PC-3 (cell line): ENCODE data around the gene DNM3. TPM values are rescaled to one million over a fixed set of nuclear protein-coding genes. Genes with fewer than 3 reads are reported as not detected.

Source experiments
- ATAC-seq: fragments of 200-7000 bp; cut with Tn5 transposase; 2 replicates; pipeline ENCODE4 v1.9.1; 2020; ENCODE audit warnings: mild to moderate bottlenecking, moderate library complexity
- BruUV-seq: library from RNA; stranded (reverse); fragments of 400-500 nt; replicated peaks from 2 replicates; lab custom pipeline; 2021; lab: Mats Ljungman, UMichigan
- CTCF ChIA-PET: fragments of 300-600 bp; sonication (Branson Sonifier 250); formaldehyde crosslinking; loops from one replicate; lab custom pipeline; 2022; ENCODE audit warnings: antibody characterized with exemption; lab: Charles Lee
- POLR2A ChIA-PET: fragments of 300-600 bp; sonication (Branson Sonifier 250); formaldehyde crosslinking; loops from one replicate; lab custom pipeline; 2022; ENCODE audit warnings: antibody characterized with exemption; ENCODE audit not compliant: unreplicated experiment; lab: Charles Lee
- DNase-seq: peaks from one replicate; pipeline ENCODE4 v3.0.0-alpha.2; 2015
- H2AFZ ChIP-seq: fragments of 300-600 bp; sonication (generic); 2 replicates; pipeline ENCODE4 v1.6.0; 2016; ENCODE audit warnings: antibody characterized with exemption, low read length
- H3F3A ChIP-seq: fragments of 300-600 bp; sonication (generic); one replicate; pipeline ENCODE4 v1.6.0; 2017; ENCODE audit warnings: antibody characterized with exemption, low read length, control low read depth, mild to moderate bottlenecking; ENCODE audit not compliant: unreplicated experiment
- H3K27ac ChIP-seq: fragments of 300-600 bp; sonication (generic); 2 replicates; pipeline ENCODE4 v1.5.1; 2016; ENCODE audit warnings: mild to moderate bottlenecking, low read length
- H3K27me3 ChIP-seq: fragments of 300-600 bp; sonication (generic); 2 replicates; pipeline ENCODE4 v1.6.1; 2016; ENCODE audit warnings: low read length, mixed read lengths
- H3K36me3 ChIP-seq: fragments of 300-600 bp; sonication (generic); 2 replicates; pipeline ENCODE4 v1.6.1; 2016; ENCODE audit warnings: low read depth, mixed run types, low read length, mixed read lengths
- H3K4me1 ChIP-seq: fragments of 300-600 bp; sonication (generic); 2 replicates; pipeline ENCODE4 v1.5.1; 2016; ENCODE audit warnings: low read length; ENCODE audit not compliant: insufficient read depth
- H3K4me2 ChIP-seq: fragments of 300-600 bp; sonication (generic); 2 replicates; pipeline ENCODE4 v1.6.0; 2016; ENCODE audit warnings: low read length
- H3K4me3 ChIP-seq: fragments of 300-600 bp; sonication (generic); 2 replicates; pipeline ENCODE4 v1.5.1; 2016; ENCODE audit warnings: mild to moderate bottlenecking, low read length, mixed read lengths
- H3K79me2 ChIP-seq: fragments of 300-600 bp; sonication (generic); 2 replicates; pipeline ENCODE4 v1.6.1; 2017; ENCODE audit warnings: low read length, mixed read lengths
- H3K9ac ChIP-seq: fragments of 300-600 bp; sonication (generic); 2 replicates; pipeline ENCODE4 v1.6.0; 2016; ENCODE audit warnings: mild to moderate bottlenecking, low read length
- H3K9me2 ChIP-seq: fragments of 300-600 bp; sonication (generic); replicated peaks from 2 replicates; pipeline ENCODE4 v1.6.1; 2016; ENCODE audit warnings: mixed run types, low read length, mixed read lengths
- H3K9me3 ChIP-seq: fragments of 300-600 bp; sonication (generic); 2 replicates; pipeline ENCODE4 v1.6.1; 2016; ENCODE audit warnings: low read length, mixed read lengths
- H4K20me1 ChIP-seq: fragments of 300-600 bp; sonication (generic); 2 replicates; pipeline ENCODE4 v1.6.1; 2016; ENCODE audit warnings: low read length, mixed read lengths
- CTCF ChIP-seq: fragments of 300-600 bp; sonication (generic); conservative IDR thresholded peaks from 2 replicates; pipeline ENCODE4 v1.5.1; 2017; ENCODE audit warnings: antibody characterized with exemption, low read depth, mild to moderate bottlenecking, low read length
- EZH2 ChIP-seq: fragments of 300-600 bp; sonication (generic); IDR thresholded peaks from one replicate; pipeline ENCODE4 v1.6.1; 2017; ENCODE audit warnings: antibody characterized with exemption, mild to moderate bottlenecking, low read length; ENCODE audit not compliant: unreplicated experiment
- EZH2phosphoT487 ChIP-seq: fragments of 300-600 bp; sonication (generic); IDR thresholded peaks from 2 replicates; pipeline ENCODE4 v1.6.1; 2018; ENCODE audit warnings: mild to moderate bottlenecking, antibody characterized with exemption, low read length, borderline replicate concordance
- intact Hi-C: fragments of 100-400 bp; cut with micrococcal nuclease; formaldehyde crosslinking; loops from 2 replicates; pipeline ENCODE4 v1.9.0; 2023
- total RNA-seq: library from RNA; depleted of rRNA; stranded (reverse); fragments of >200 nt; gene quantifications from 2 replicates; pipeline ENCODE4 v1.2.3, GENCODE V29; 2014

Gene DNM3
- total RNA-seq, 1 experiment from 2014 or later = 0.98 TPM

GRCh38 chr1:172146141-172146850 is 305.0 kb downstream of the DNM3 start:
- ATAC-seq (peak; percentile 48), DNase-seq (peak; percentile 85)
- no peaks in the 10 kb centered on the region for H3K79me2 ChIP-seq
- peak overlapping the region; percentile 13; the same call in 1 of the 2 replicates for H3K4me2 ChIP-seq
- TF ChIP-seq EZH2 = no peak
- TF ChIP-seq EZH2phosphoT487 = no peak
- TF ChIP-seq CTCF = no peak
- no peak overlapping the region for H3K9ac ChIP-seq
- BruUV-seq = no TSS peak
- H3K36me3 ChIP-seq = no peaks in the 10 kb centered on the region
- peaks cover 36% of the 10 kb centered on the region for H3K4me1 ChIP-seq
- peak overlapping the region; percentile 9 for H3K27ac ChIP-seq
- H4K20me1 ChIP-seq = no peaks in the 10 kb centered on the region
- ChIA-PET POLR2A (no interaction called here), CTCF (interaction anchor here (0.5 kb wide), 1 partner anchor 364 kb away, joined by 3 read pairs; no protein-coding TSS in a partner anchor)
- peaks cover 6% of the 10 kb centered on the region for H3F3A ChIP-seq
- intact Hi-C loops = loop anchor here (2.0 to 10.0 kb wide), 4 partner anchors 55 to 389 kb away; partner anchors contain the start of gene SUCO
- H3K9me2 ChIP-seq = no peaks in the 10 kb centered on the region
- H2AFZ ChIP-seq = no peak overlapping the region
- H3K9me3 ChIP-seq = no peaks in the 10 kb centered on the region
- no peak overlapping the region for H3K4me3 ChIP-seq
- H3K27me3 ChIP-seq = no peaks in the 10 kb centered on the region

GRCh38 chr1:172147541-172147940 is 306.2 kb downstream of the DNM3 start:
- CTCF ChIA-PET = interaction anchor here (0.8 to 0.9 kb wide), 2 partner anchors 145 to 252 kb away, joined by 6 read pairs; no protein-coding TSS in a partner anchor
- no peak overlapping the region for H3K4me3 ChIP-seq
- H3K27ac ChIP-seq = peak overlapping the region; percentile 28

More at GRCh38 chr1:172147541-172147940, 306.2 kb downstream of the DNM3 start:
- POLR2A ChIA-PET = interaction anchor here (1.2 kb wide), 1 partner anchor 252 kb away, joined by 7 read pairs; no protein-coding TSS in a partner anchor
- no TSS peak for BruUV-seq
- H3K9ac ChIP-seq = no peak overlapping the region
- no peaks in the 10 kb centered on the region for H3K36me3 ChIP-seq
- no peaks in the 10 kb centered on the region for H3K9me3 ChIP-seq
- peak overlapping the region; percentile 13 for H3K4me2 ChIP-seq
- peaks cover 36% of the 10 kb centered on the region for H3K4me1 ChIP-seq
- ATAC-seq (peak; percentile 76), DNase-seq (peak; percentile 79)
- no peak for TF ChIP-seq EZH2phosphoT487
- no peak for TF ChIP-seq CTCF
- no peak for TF ChIP-seq EZH2
- H3K27me3 ChIP-seq = no peaks in the 10 kb centered on the region
- H2AFZ ChIP-seq = no peak overlapping the region
- no peaks in the 10 kb centered on the region for H3K9me2 ChIP-seq
- H4K20me1 ChIP-seq = no peaks in the 10 kb centered on the region
- intact Hi-C loops = loop anchor here (2.0 to 10.0 kb wide), 4 partner anchors 57 to 387 kb away; partner anchors contain the start of gene SUCO
- H3F3A ChIP-seq = peaks cover 6% of the 10 kb centered on the region
- H3K79me2 ChIP-seq = no peaks in the 10 kb centered on the region
